NCI-H1436 treated with DMSO at 0.1 percent for 48 hours (cell line): ENCODE data around the gene LYRM4.
"Not testable (repeated sequence)": the region's sequence is repeated elsewhere in the genome, so short reads cannot be mapped to it uniquely, and the experiment has no call there.

Experiments
- DNase-seq: peaks from one replicate; lab custom pipeline; 2025; lab: John Stamatoyannopoulos, UW

LYRM4 gene

GRCh38 chr6:5121956-5122355 is 138.8 kb downstream of the LYRM4 start:
- DNase-seq = no peak

GRCh38 chr6:5121479-5121878 is 139.3 kb downstream of the LYRM4 start:
- DNase-seq = no peak

GRCh38 chr6:5120543-5120942 is 140.2 kb downstream of the LYRM4 start:
- DNase-seq = not testable (repeated sequence)

GRCh38 chr6:5120011-5120410 is 140.7 kb downstream of the LYRM4 start:
- DNase-seq = no peak

- no peak for DNase-seq
These were observed 141.4 kb downstream of the LYRM4 start for GRCh38 chr6:5119090-5119951.

GRCh38 chr6:5116243-5116991 is 144.3 kb downstream of the LYRM4 start:
- DNase-seq = no peak

- no peak for DNase-seq
These were observed 145.6 kb downstream of the LYRM4 start for GRCh38 chr6:5115168-5115567.

GRCh38 chr6:5113096-5113495 is 147.7 kb downstream of the LYRM4 start:
- no peak for DNase-seq

GRCh38 chr6:5112066-5112799 is 148.5 kb downstream of the LYRM4 start:
- DNase-seq = no peak

- no peak for DNase-seq
These were observed 149.1 kb downstream of the LYRM4 start for GRCh38 chr6:5111626-5112025.

GRCh38 chr6:5110246-5110645 is 150.5 kb downstream of the LYRM4 start:
- no peak for DNase-seq

- no peak for DNase-seq
These were observed 151.3 kb downstream of the LYRM4 start for GRCh38 chr6:5109436-5109835.

- no peak for DNase-seq
These were observed 152.1 kb downstream of the LYRM4 start for GRCh38 chr6:5108536-5109150.

GRCh38 chr6:5108068-5108467 is 152.7 kb downstream of the LYRM4 start:
- DNase-seq = no peak

GRCh38 chr6:5107341-5107740 is 153.4 kb downstream of the LYRM4 start:
- no peak for DNase-seq

GRCh38 chr6:5105146-5105545 is 155.6 kb downstream of the LYRM4 start:
- no peak for DNase-seq

GRCh38 chr6:5104667-5105066 is 156.1 kb downstream of the LYRM4 start:
- DNase-seq = no peak

- DNase-seq = no peak
These were observed 157.5 kb downstream of the LYRM4 start for GRCh38 chr6:5103250-5103649.

GRCh38 chr6:5102267-5102970 is 158.3 kb downstream of the LYRM4 start:
- no peak for DNase-seq

- no peak for DNase-seq
These were observed 159.9 kb downstream of the LYRM4 start for GRCh38 chr6:5100806-5101205.

GRCh38 chr6:5099537-5099936 is 161.2 kb downstream of the LYRM4 start:
- no peak for DNase-seq
